Suprapubic skin (tissue), 4 donors: ENCODE data around the gene SLC9A7. TPM values are rescaled to one million over a fixed set of nuclear protein-coding genes. Genes with fewer than 3 reads are reported as not detected.
"Not testable (repeated sequence)": the region's sequence is repeated elsewhere in the genome, so short reads cannot be mapped to it uniquely, and the experiment has no call there.

ENCODE experiments used
- DNase-seq, 2 donors: peaks; one replicate each; pipeline ENCODE4 v3.0.0-alpha.2; 2019; ENCODE audit warnings: low spot score in 2 of 2
- H3K27ac ChIP-seq: fragments of 200-600 bp; sonication (generic); one replicate; pipeline ENCODE4 v1.5.1; 2019
- H3K27me3 ChIP-seq: fragments of 200-600 bp; sonication (generic); one replicate; pipeline ENCODE4 v1.5.1; 2019
- H3K36me3 ChIP-seq: fragments of 200-600 bp; sonication (generic); one replicate; pipeline ENCODE4 v1.5.1; 2019
- H3K4me1 ChIP-seq: fragments of 200-600 bp; sonication (generic); one replicate; pipeline ENCODE4 v1.5.1; 2019
- H3K4me3 ChIP-seq: fragments of 200-600 bp; sonication (generic); one replicate; pipeline ENCODE4 v1.5.1; 2019; ENCODE audit warnings: mild to moderate bottlenecking
- H3K9me3 ChIP-seq: fragments of 200-600 bp; sonication (generic); one replicate; pipeline ENCODE4 v1.5.1; 2019
- EP300 ChIP-seq: sonication (generic); formaldehyde crosslinking; IDR thresholded peaks from one replicate; pipeline ENCODE4 v1.6.1; 2017; ENCODE audit warnings: antibody characterized with exemption
- POLR2A ChIP-seq, 2 donors: fragments of 450-650 bp; IDR thresholded peaks; one replicate each; pipeline ENCODE4 v1.6.1; 2017; ENCODE audit warnings: antibody characterized with exemption in 2 of 2, mild to moderate bottlenecking in 2 of 2, moderate library complexity in 2 of 2
- POLR2AphosphoS5 ChIP-seq, 3 donors: sonication (generic); formaldehyde crosslinking; IDR thresholded peaks; one replicate each; pipeline ENCODE4 v1.6.1; 2017; ENCODE audit warnings: antibody characterized with exemption in 3 of 3
- WGBS: methylation state at CpG from one replicate; pipeline ENCODE4 v1.1.5; 2018; 5-methylcytosine and 5-hydroxymethylcytosine counted together
- total RNA-seq, 4 donors: library from RNA; depleted of rRNA; stranded (reverse); fragments of >200 nt; gene quantifications; one replicate each; pipeline ENCODE4 v1.1.0, GENCODE V29; 2016
- TF ChIP-seq, protein P1 (sequence below), 2 donors: fragments of 200-600 bp in 1 of 2; fragments of 450-650 bp in 1 of 2; sonication (generic) in 1 of 2; IDR thresholded peaks; one replicate each; pipeline ENCODE4 v1.5.1; 2016 to 2019; ENCODE audit warnings: antibody characterized with exemption in 2 of 2, mild to moderate bottlenecking in 1 of 2, moderate library complexity in 1 of 2

The SLC9A7 gene
- total RNA-seq, 4 donors from 2014 or later: 3.1 to 7.4 (median 6.2) TPM

DNA sequence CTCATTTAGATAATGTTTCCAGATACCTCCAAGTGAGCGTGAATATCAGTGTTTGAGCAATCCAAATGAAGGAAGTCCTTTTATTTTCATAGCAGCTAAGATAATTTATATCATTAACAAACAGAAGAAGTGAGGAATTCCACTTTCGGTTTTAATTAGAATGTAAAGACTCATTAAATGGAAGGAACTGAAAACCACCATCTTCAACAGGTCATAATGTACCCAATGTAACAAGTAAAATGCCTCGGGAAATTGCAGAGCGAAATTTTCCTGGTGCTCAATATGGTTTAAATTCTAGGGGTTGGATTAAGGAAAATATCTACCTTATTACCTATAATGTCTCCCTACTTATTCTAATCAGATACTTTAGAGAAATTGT, 33.9 kb upstream of the SLC9A7 start:
- Histone ChIP-seq H3K27me3 (no peaks in the 10 kb centered on the region), H3K4me3 (no peak overlapping the region), H3K4me1 (peaks cover 8% of the 10 kb centered on the region), H3K36me3 (no peaks in the 10 kb centered on the region), H3K27ac (peak overlapping the region; percentile 41), H3K9me3 (no peaks in the 10 kb centered on the region)
- no peak for DNase-seq
- TF ChIP-seq POLR2A (IDR thresholded peaks at IDR 0.05) (no peak), EP300 (no peak), POLR2AphosphoS5 (IDR thresholded peaks at IDR 0.05) (no peak)
- TF ChIP-seq, protein P1, sequence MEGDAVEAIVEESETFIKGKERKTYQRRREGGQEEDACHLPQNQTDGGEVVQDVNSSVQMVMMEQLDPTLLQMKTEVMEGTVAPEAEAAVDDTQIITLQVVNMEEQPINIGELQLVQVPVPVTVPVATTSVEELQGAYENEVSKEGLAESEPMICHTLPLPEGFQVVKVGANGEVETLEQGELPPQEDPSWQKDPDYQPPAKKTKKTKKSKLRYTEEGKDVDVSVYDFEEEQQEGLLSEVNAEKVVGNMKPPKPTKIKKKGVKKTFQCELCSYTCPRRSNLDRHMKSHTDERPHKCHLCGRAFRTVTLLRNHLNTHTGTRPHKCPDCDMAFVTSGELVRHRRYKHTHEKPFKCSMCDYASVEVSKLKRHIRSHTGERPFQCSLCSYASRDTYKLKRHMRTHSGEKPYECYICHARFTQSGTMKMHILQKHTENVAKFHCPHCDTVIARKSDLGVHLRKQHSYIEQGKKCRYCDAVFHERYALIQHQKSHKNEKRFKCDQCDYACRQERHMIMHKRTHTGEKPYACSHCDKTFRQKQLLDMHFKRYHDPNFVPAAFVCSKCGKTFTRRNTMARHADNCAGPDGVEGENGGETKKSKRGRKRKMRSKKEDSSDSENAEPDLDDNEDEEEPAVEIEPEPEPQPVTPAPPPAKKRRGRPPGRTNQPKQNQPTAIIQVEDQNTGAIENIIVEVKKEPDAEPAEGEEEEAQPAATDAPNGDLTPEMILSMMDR (IDR thresholded peaks at IDR 0.05): no peak
- 55% methylated on average over 4 of the region's 4 CpGs for WGBS

DNA sequence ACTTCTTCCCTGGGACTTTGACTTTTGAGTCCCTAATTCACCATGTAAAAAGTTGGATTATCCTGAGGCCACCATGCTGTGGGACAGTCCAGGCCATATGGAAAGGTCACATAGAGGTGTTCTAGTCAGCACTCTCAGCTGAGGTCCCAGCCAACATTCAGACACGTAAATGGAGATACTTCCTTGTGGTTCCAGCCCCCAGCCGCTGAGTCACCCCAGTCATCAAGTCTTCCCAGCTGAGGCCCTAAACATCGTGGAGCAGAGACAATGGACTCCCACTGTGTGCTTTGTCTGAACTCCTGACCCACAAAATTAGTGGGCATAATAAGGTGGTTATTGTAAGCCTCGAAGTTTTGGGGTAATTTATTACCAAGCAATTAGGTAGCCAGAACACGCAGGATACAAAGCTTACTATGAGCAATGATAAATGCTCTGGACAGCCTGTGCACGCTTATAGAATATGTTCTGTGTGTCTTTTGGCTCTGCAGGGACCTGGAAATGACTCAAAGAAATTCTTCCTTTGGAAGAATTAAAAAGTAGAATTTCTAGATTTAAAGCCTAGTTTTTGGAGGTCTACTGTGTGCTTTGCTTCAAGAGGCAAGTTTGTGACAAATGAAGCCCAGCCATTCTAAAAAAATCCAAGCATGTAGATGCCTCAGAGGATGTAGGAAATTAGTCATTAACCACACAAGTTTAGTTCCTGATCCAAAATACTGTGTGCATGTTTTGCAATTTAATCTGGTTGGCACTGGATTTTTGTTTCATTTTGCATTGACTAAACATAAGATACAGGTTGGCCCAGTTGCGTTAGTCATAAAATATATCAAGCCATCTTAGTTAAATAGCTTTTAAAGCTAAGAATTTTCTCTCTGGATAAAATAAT, 33.2 kb upstream of the SLC9A7 start:
- no peaks in the 10 kb centered on the region for H3K9me3 ChIP-seq
- peak overlapping the region; percentile 64 for H3K27ac ChIP-seq
- 36% methylated on average over 7 of the region's 7 CpGs for WGBS
- TF ChIP-seq EP300 (no peak), POLR2AphosphoS5 (IDR thresholded peaks at IDR 0.05) (no peak), POLR2A (IDR thresholded peaks at IDR 0.05) (no peak)
- TF ChIP-seq, protein P1 (IDR thresholded peaks at IDR 0.05): no peak
- DNase-seq: no peak
- no peaks in the 10 kb centered on the region for H3K36me3 ChIP-seq
- H3K4me3 ChIP-seq: no peak overlapping the region
- peaks cover 8% of the 10 kb centered on the region for H3K4me1 ChIP-seq
- H3K27me3 ChIP-seq: no peaks in the 10 kb centered on the region

DNA sequence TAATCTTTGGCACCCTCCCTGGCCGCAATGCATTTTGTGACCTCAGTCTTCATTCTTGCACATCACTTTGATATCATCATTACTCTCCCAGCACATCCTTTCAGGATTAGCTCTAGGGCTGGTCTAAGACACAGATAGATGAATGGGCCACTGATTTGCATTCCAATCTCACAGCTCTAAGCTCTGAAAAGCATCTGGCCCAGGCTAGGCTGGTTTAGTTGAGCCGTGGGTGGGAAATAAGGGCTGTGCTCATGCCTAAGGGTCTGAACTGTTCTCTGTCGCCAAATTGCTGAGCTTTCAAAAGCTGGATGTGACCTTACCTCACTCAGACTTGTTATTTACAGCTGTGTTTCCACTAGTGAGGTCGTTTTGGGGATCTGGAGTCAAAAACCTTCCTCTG, 30.0 kb upstream of the SLC9A7 start:
- no peak for DNase-seq
- Histone ChIP-seq H3K4me3 (no peak overlapping the region), H3K27me3 (no peaks in the 10 kb centered on the region), H3K27ac (no peak overlapping the region), H3K4me1 (peaks cover 8% of the 10 kb centered on the region), H3K9me3 (no peaks in the 10 kb centered on the region), H3K36me3 (no peaks in the 10 kb centered on the region)
- TF ChIP-seq POLR2AphosphoS5 (IDR thresholded peaks at IDR 0.05): no peak
- TF ChIP-seq, protein P1 (IDR thresholded peaks at IDR 0.05): no peak
- no peak for TF ChIP-seq POLR2A (IDR thresholded peaks at IDR 0.05)
- TF ChIP-seq EP300: no peak
- 49% methylated on average over 4 of the region's 4 CpGs for WGBS

DNA sequence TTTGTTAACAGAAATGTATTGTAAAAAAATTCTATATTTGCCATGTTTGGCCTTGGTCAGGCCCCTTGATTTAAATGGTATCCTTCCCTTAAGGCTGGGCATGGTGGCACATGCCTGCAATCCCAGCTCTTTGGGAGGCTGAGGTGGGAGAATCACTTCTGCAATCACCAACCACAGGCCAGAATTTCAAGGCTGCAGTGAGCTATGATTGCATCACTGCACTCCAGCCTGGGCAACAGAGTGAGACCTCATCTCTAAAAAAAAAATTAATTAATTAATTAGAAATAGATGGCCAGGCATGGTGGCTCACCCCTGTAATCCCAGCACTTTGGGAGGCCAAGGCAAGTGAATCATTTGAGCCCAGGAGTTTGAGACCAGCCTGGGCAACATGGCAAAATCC, 25.5 kb upstream of the SLC9A7 start:
- H3K4me3 ChIP-seq, DNase-seq, H3K4me1 ChIP-seq, H3K27ac ChIP-seq, H3K27me3 ChIP-seq, H3K36me3 ChIP-seq, H3K9me3 ChIP-seq: not testable (repeated sequence)

DNA sequence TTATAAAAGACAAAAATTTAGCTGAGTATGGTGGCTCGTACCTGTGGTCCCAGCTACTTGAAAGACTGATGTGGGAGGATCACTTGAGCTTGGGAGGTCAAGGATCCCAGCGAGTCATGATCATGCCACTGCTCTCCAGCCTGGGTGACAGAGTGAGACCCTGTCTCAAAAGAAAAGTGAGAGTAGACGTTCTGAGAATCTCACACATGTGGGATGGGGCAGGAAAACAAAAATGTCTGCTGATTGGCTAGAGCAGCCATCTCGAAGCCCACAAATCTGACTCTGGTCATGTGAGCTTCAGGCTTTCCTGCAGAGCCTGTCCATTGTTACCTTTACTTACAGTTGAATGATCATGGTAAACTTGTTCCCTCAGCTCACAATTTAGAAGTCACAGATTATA, 23.1 kb upstream of the SLC9A7 start:
- Histone ChIP-seq H3K9me3 (no peaks in the 10 kb centered on the region), H3K4me3 (no peak overlapping the region), H3K27ac (no peak overlapping the region), H3K36me3 (no peaks in the 10 kb centered on the region), H3K27me3 (no peaks in the 10 kb centered on the region), H3K4me1 (peaks cover 4% of the 10 kb centered on the region)
- no peak for TF ChIP-seq POLR2A (IDR thresholded peaks at IDR 0.05)
- no peak for TF ChIP-seq POLR2AphosphoS5 (IDR thresholded peaks at IDR 0.05)
- no peak for TF ChIP-seq EP300
- TF ChIP-seq, protein P1 (IDR thresholded peaks at IDR 0.05): no peak
- WGBS: 64% methylated on average over 4 of the region's 4 CpGs
- DNase-seq: no peak
